ENCODE measurements around the gene DPRX. TPM values are rescaled to one million over a fixed set of nuclear protein-coding genes. Genes with fewer than 3 reads are reported as not detected.

The DPRX gene
- total and polyA plus RNA-seq, 2 of the 13 experiments (the other 11 are each of a cell fraction or from before 2014, with no cell fraction given) = not detected

GRCh38 chr19:53594811-53595509 lies 36.8 kb upstream of the DPRX start:
- Histone ChIP-seq H3K4me3 (replicated peaks in 1 of 3; ENCODE audit: insufficient read depth in 1 of 3, low read depth in 2 of 3, low read length in 3 of 3) (no peak overlapping the region), H3K36me3 (replicated peaks in 1 of 2; ENCODE audit: control insufficient read depth in 1 of 2, insufficient read depth in 2 of 2, low read length in 2 of 2) (no peaks in the 10 kb centered on the region), H3K4me1 (ENCODE audit: insufficient read depth, low read length) (peaks cover 59% of the 10 kb centered on the region), H3K27me3 (ENCODE audit: control insufficient read depth in 1 of 2, insufficient read depth in 2 of 2, low read length in 2 of 2) (no peaks in the 10 kb centered on the region), H2AFZ (ENCODE audit: low read length) (no peak overlapping the region), H3K9me3 (ENCODE audit: low read length) (no peaks in the 10 kb centered on the region), H4K20me1 (ENCODE audit: insufficient read depth, low read length) (no peaks in the 10 kb centered on the region), H3K9ac (ENCODE audit: insufficient read depth, low read depth, low read length) (no peak overlapping the region), H3K79me2 (ENCODE audit: insufficient read depth, low read length) (no peaks in the 10 kb centered on the region), H3K4me2 (ENCODE audit: low read depth, low read length) (no peak overlapping the region), H3K27ac (ENCODE audit: extremely low read length, insufficient read depth, low read length) (no peak overlapping the region)
- WGBS (ENCODE audit: low lambda C conversion rate) = 90% methylated on average over 9 of the region's 14 CpGs
- in situ Hi-C loops (cut with HindIII; ENCODE audit: extremely low pct_ligation_motif_present, low pct_unique_long_range_greater_than_20kb) (loop anchor here (5.0 to 10.0 kb wide), 2 partner anchors 60 to 152 kb away; no protein-coding TSS in a partner anchor), intact Hi-C loops (cut with micrococcal nuclease; ENCODE audit: unreplicated experiment) (loop anchor here (10.0 kb wide), 1 partner anchor 60 kb away; no protein-coding TSS in a partner anchor)
- DNase-seq (ENCODE audit: low spot score) (no peak), FAIRE-seq (no peak), ATAC-seq (no peak)
- ChIA-PET CTCF (ENCODE audit: low intra/inter-chr PET ratio, low total read pairs) (no interaction called here), POLR2A (no interaction called here)
- BruUV-seq (replicated peaks) = no TSS peak
- TF ChIP-seq, protein P1, sequence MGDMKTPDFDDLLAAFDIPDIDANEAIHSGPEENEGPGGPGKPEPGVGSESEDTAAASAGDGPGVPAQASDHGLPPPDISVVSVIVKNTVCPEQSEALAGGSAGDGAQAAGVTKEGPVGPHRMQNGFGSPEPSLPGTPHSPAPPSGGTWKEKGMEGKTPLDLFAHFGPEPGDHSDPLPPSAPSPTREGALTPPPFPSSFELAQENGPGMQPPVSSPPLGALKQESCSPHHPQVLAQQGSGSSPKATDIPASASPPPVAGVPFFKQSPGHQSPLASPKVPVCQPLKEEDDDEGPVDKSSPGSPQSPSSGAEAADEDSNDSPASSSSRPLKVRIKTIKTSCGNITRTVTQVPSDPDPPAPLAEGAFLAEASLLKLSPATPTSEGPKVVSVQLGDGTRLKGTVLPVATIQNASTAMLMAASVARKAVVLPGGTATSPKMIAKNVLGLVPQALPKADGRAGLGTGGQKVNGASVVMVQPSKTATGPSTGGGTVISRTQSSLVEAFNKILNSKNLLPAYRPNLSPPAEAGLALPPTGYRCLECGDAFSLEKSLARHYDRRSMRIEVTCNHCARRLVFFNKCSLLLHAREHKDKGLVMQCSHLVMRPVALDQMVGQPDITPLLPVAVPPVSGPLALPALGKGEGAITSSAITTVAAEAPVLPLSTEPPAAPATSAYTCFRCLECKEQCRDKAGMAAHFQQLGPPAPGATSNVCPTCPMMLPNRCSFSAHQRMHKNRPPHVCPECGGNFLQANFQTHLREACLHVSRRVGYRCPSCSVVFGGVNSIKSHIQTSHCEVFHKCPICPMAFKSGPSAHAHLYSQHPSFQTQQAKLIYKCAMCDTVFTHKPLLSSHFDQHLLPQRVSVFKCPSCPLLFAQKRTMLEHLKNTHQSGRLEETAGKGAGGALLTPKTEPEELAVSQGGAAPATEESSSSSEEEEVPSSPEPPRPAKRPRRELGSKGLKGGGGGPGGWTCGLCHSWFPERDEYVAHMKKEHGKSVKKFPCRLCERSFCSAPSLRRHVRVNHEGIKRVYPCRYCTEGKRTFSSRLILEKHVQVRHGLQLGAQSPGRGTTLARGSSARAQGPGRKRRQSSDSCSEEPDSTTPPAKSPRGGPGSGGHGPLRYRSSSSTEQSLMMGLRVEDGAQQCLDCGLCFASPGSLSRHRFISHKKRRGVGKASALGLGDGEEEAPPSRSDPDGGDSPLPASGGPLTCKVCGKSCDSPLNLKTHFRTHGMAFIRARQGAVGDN (CRISPR knock-in tag; IDR thresholded peaks at IDR 0.05) = peak; percentile 36
- no peak for TF ChIP-seq ZNF383 (CRISPR knock-in tag; IDR thresholded peaks at IDR 0.05; ENCODE audit: borderline replicate concordance)

DNA sequence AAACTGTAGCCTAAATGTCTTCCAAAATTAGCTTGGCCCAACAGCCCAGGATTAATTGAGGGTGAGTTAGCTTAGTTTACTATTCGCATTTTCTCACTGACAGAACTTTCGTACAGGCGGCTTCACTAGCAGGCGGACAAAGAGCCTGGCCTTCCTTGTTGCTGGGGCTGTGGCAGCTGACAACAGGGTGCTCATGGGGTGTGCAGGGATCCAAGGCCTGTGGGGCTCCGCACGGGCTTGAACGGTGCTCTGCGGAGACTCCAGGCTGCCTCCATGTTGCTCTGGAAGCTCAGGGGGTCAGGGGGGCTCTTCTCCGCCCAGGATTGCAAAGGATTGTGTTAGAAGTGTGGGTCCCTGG lies 36.3 kb upstream of the DPRX start:
- CTCF ChIA-PET (ENCODE audit: low intra/inter-chr PET ratio, low total read pairs) = no interaction called here
- in situ Hi-C loops (cut with HindIII; ENCODE audit: extremely low pct_ligation_motif_present, low pct_unique_long_range_greater_than_20kb) = loop anchor here (10.0 kb wide), 1 partner anchor 59 kb away; no protein-coding TSS in a partner anchor
- TF ChIP-seq ZNF362 (CRISPR knock-in tag; IDR thresholded peaks at IDR 0.05; ENCODE audit: borderline replicate concordance) (no peak), ZC3H4 (CRISPR knock-in tag; IDR thresholded peaks at IDR 0.05; ENCODE audit: borderline replicate concordance) (no peak), ARID5B (CRISPR knock-in tag; IDR thresholded peaks at IDR 0.05) (no peak), JDP2 (CRISPR knock-in tag; IDR thresholded peaks at IDR 0.05; ENCODE audit: borderline replicate concordance) (no peak), MXI1 (IDR thresholded peaks at IDR 0.05; ENCODE audit: borderline replicate concordance, low read depth, low read length) (no peak)

More for the DNA sequence above, 36.3 kb upstream of the DPRX start:
- Histone ChIP-seq H3K36me3 (replicated peaks in 1 of 2; ENCODE audit: control insufficient read depth in 1 of 2, insufficient read depth in 2 of 2, low read length in 2 of 2) (no peaks in the 10 kb centered on the region), H2AFZ (ENCODE audit: low read length) (no peak overlapping the region), H3K79me2 (ENCODE audit: insufficient read depth, low read length) (no peaks in the 10 kb centered on the region), H3K9me3 (ENCODE audit: low read length) (no peaks in the 10 kb centered on the region), H3K27ac (ENCODE audit: extremely low read length, insufficient read depth, low read length) (no peak overlapping the region), H3K4me2 (ENCODE audit: low read depth, low read length) (no peak overlapping the region), H3K4me1 (ENCODE audit: insufficient read depth, low read length) (peaks cover 55% of the 10 kb centered on the region), H3K27me3 (ENCODE audit: control insufficient read depth in 1 of 2, insufficient read depth in 2 of 2, low read length in 2 of 2) (no peaks in the 10 kb centered on the region), H4K20me1 (ENCODE audit: insufficient read depth, low read length) (no peaks in the 10 kb centered on the region), H3K4me3 (replicated peaks in 1 of 3; ENCODE audit: insufficient read depth in 1 of 3, low read depth in 2 of 3, low read length in 3 of 3) (no peak overlapping the region), H3K9ac (ENCODE audit: insufficient read depth, low read depth, low read length) (no peak overlapping the region)
- intact Hi-C loops (cut with micrococcal nuclease; ENCODE audit: unreplicated experiment) = loop anchor here (10.0 kb wide), 1 partner anchor 59 kb away; no protein-coding TSS in a partner anchor
- BruUV-seq (replicated peaks) = no TSS peak
- ATAC-seq = no peak
- FAIRE-seq = no peak
- DNase-seq (ENCODE audit: low spot score) = no peak
- POLR2A ChIA-PET = no interaction called here
- 94% methylated on average over 4 of the region's 9 CpGs for WGBS (ENCODE audit: low lambda C conversion rate)
